WTC11 (cell line): ENCODE results near the gene RRP1.

Source experiments
- ELF4 ChIP-seq: sonication (generic); formaldehyde crosslinking; IDR thresholded peaks from 2 replicates; pipeline ENCODE4 v1.8.1; 2022; ENCODE audit warnings: low read depth, mild to moderate bottlenecking, moderate library complexity, missing genetic modification reagents
- ETV6 ChIP-seq: sonication (generic); formaldehyde crosslinking; IDR thresholded peaks from 2 replicates; pipeline ENCODE4 v1.8.1; 2022; ENCODE audit warnings: mild to moderate bottlenecking, missing genetic modification reagents
- JUN ChIP-seq: sonication (generic); formaldehyde crosslinking; IDR thresholded peaks from 2 replicates; pipeline ENCODE4 v1.8.0; 2023; ENCODE audit warnings: mild to moderate bottlenecking, missing genetic modification reagents
- NFE2L1 ChIP-seq: sonication (generic); formaldehyde crosslinking; IDR thresholded peaks from 2 replicates; pipeline ENCODE4 v1.8.1; 2023; ENCODE audit warnings: missing genetic modification reagents
- NR3C1 ChIP-seq: sonication (generic); formaldehyde crosslinking; conservative IDR thresholded peaks from 2 replicates; pipeline ENCODE4 v1.8.1; 2023; ENCODE audit warnings: low read depth, mild to moderate bottlenecking, missing genetic modification reagents
- TP53 ChIP-seq: sonication (generic); formaldehyde crosslinking; IDR thresholded peaks from 2 replicates; pipeline ENCODE4 v1.8.1; 2023; ENCODE audit warnings: mild to moderate bottlenecking, missing genetic modification reagents
- ZNF416 ChIP-seq: fragments of 250-450 bp; sonication (Bioruptor Pico); IDR thresholded peaks from 2 replicates; pipeline ENCODE4 v1.9.0; 2021; ENCODE audit warnings: mild to moderate bottlenecking, inconsistent platforms
- TF ChIP-seq, protein P1 (sequence below): sonication (generic); formaldehyde crosslinking; IDR thresholded peaks from 2 replicates; pipeline ENCODE4 v1.8.0; 2023; ENCODE audit warnings: missing genetic modification reagents
- TF ChIP-seq, protein P2 (sequence below): fragments of 200-600 bp; IDR thresholded peaks from 2 replicates; pipeline ENCODE4 v1.8.0; 2022; ENCODE audit warnings: antibody characterized with exemption
- TF ChIP-seq, protein P3 (sequence below): sonication (generic); formaldehyde crosslinking; IDR thresholded peaks from 2 replicates; pipeline ENCODE4 v1.8.1; 2023; ENCODE audit warnings: mild to moderate bottlenecking, missing genetic modification reagents

DNA sequence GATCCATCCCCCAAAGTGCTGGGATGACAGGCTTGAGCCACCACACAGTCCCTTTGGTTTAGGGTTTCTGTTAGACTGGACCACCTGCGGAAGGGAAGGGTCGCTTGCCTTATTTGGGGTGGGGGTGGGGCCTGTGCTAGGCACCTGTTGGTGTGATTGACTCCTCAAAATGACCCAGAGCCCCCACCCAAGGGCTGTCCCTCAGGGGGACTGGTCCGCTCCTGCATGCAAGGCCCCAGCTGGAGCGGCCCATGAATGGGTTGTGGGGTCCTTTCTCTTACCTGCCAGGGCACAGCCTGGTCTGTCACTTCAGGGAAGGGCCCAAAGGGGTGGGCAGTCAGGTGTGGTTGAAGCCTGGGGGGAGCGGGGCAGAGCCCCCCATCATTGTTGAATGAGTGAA, 11.4 kb upstream of the RRP1 start:
- TF ChIP-seq, protein P1, sequence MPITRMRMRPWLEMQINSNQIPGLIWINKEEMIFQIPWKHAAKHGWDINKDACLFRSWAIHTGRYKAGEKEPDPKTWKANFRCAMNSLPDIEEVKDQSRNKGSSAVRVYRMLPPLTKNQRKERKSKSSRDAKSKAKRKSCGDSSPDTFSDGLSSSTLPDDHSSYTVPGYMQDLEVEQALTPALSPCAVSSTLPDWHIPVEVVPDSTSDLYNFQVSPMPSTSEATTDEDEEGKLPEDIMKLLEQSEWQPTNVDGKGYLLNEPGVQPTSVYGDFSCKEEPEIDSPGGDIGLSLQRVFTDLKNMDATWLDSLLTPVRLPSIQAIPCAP (CRISPR knock-in tag) = no peak
- TF ChIP-seq, protein P2, sequence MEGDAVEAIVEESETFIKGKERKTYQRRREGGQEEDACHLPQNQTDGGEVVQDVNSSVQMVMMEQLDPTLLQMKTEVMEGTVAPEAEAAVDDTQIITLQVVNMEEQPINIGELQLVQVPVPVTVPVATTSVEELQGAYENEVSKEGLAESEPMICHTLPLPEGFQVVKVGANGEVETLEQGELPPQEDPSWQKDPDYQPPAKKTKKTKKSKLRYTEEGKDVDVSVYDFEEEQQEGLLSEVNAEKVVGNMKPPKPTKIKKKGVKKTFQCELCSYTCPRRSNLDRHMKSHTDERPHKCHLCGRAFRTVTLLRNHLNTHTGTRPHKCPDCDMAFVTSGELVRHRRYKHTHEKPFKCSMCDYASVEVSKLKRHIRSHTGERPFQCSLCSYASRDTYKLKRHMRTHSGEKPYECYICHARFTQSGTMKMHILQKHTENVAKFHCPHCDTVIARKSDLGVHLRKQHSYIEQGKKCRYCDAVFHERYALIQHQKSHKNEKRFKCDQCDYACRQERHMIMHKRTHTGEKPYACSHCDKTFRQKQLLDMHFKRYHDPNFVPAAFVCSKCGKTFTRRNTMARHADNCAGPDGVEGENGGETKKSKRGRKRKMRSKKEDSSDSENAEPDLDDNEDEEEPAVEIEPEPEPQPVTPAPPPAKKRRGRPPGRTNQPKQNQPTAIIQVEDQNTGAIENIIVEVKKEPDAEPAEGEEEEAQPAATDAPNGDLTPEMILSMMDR = no peak
- no peak for TF ChIP-seq TP53 (CRISPR knock-in tag)
- TF ChIP-seq ELF4 (CRISPR knock-in tag) = no peak
- TF ChIP-seq, protein P3, sequence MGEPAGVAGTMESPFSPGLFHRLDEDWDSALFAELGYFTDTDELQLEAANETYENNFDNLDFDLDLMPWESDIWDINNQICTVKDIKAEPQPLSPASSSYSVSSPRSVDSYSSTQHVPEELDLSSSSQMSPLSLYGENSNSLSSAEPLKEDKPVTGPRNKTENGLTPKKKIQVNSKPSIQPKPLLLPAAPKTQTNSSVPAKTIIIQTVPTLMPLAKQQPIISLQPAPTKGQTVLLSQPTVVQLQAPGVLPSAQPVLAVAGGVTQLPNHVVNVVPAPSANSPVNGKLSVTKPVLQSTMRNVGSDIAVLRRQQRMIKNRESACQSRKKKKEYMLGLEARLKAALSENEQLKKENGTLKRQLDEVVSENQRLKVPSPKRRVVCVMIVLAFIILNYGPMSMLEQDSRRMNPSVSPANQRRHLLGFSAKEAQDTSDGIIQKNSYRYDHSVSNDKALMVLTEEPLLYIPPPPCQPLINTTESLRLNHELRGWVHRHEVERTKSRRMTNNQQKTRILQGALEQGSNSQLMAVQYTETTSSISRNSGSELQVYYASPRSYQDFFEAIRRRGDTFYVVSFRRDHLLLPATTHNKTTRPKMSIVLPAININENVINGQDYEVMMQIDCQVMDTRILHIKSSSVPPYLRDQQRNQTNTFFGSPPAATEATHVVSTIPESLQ (CRISPR knock-in tag) = no peak
- no peak for TF ChIP-seq JUN (CRISPR knock-in tag)
- TF ChIP-seq ZNF416 (CRISPR knock-in tag) = no peak
- TF ChIP-seq NFE2L1 (CRISPR knock-in tag) = no peak
- TF ChIP-seq NR3C1 (CRISPR knock-in tag) = no peak
- TF ChIP-seq ETV6 (CRISPR knock-in tag) = no peak
